Right lobe of liver (tissue), 6 donors: ENCODE results near the gene APOB. TPM values are rescaled to one million over a fixed set of nuclear protein-coding genes. Genes with fewer than 3 reads are reported as not detected.

Source experiments
- ATAC-seq, 4 donors: fragments of 200-7000 bp; cut with Tn5 transposase; one replicate each; pipeline ENCODE4 v1.9.1; 2020; ENCODE audit warnings: mild to moderate bottlenecking in 4 of 4, moderate library complexity in 4 of 4
- DNase-seq, 3 donors: peaks; one replicate each; pipeline ENCODE4 v3.0.0-alpha.2; 2020
- H3K27ac ChIP-seq, 3 donors: fragments of 200-600 bp; one replicate each; pipeline ENCODE4 v1.8.0; 2022
- H3K27me3 ChIP-seq, 2 donors: fragments of 200-600 bp; one replicate each; pipeline ENCODE4 v1.8.0; 2022
- H3K36me3 ChIP-seq, 4 donors: fragments of 200-600 bp; sonication (generic) in 1 of 4; one replicate each; pipeline versions ENCODE4 v1.5.1 to v1.8.0; 2017 to 2022; ENCODE audit warnings: control low read depth in 1 of 4
- H3K4me1 ChIP-seq, 4 donors: fragments of 200-600 bp; sonication (generic) in 1 of 4; one replicate each; pipeline versions ENCODE4 v1.5.1 to v1.8.0; 2017 to 2022; ENCODE audit warnings: control low read depth in 1 of 4
- H3K4me3 ChIP-seq, 3 donors: fragments of 200-600 bp; one replicate each; pipeline ENCODE4 v1.8.0; 2022
- H3K9me3 ChIP-seq, 4 donors: fragments of 200-600 bp; sonication (generic) in 1 of 4; one replicate each; pipeline versions ENCODE4 v1.5.1 to v1.8.0; 2017 to 2022; ENCODE audit warnings: control low read depth in 1 of 4
- CTCF ChIP-seq, 4 donors: fragments of 200-600 bp in 3 of 4; fragments of 450-650 bp in 1 of 4; IDR thresholded peaks; one replicate each; pipeline versions ENCODE4 v1.5.1 to v1.8.0; 2016 to 2022; ENCODE audit warnings: antibody characterized with exemption in 4 of 4, mild to moderate bottlenecking in 2 of 4
- POLR2A ChIP-seq: fragments of 450-650 bp; IDR thresholded peaks from one replicate; pipeline ENCODE4 v1.6.1; 2017; ENCODE audit warnings: antibody characterized with exemption, mild to moderate bottlenecking
- WGBS: methylation state at CpG from one replicate; pipeline ENCODE4 v1.1.6; 2018; ENCODE audit warnings: low coverage, low lambda C conversion rate; ENCODE audit not compliant: insufficient coverage; ENCODE audit errors: missing lambda C conversion rate; 5-methylcytosine and 5-hydroxymethylcytosine counted together
- intact Hi-C, 2 donors: fragments of 100-400 bp; cut with DNase I; formaldehyde crosslinking; loops; one replicate each; pipeline versions ENCODE4 v1.11.2 to v1.14.1; 2022
- total RNA-seq, 6 experiments: library from RNA; depleted of rRNA in 2 of 6; stranded (reverse); fragments of >200 nt in 2 of 6; fragmentation: NEBNext Ultra II Directional in 3 of 6; extraction: Animal tissue kit (Norgen Biotek cat#: 25700) in 3 of 6; gene quantifications; one replicate each; pipeline versions ENCODE4 v1.1.0 to v1.2.4, GENCODE V29; 2016 to 2023
- donor health status: DM: no; HTN: yes; CAD: no.
- donor health status: DM: no; HTN: no; CAD: no.
- donor health status: DM: no; HTN: no; CAD: no.
- donor health status: DM: no; HTN: yes; CAD: no.
- donor health status: DM: no; HTN: yes; CAD: no.

APOB gene
- total RNA-seq, 6 experiments from 2014 or later: 2,615 to 3,271 (median 2,774) TPM

- 72% methylated on average over 6 of the region's 6 CpGs for WGBS
- H3K36me3 ChIP-seq: peaks cover 0 to 90% (median 45%) of the 10 kb centered on the region in 4 donors
- ATAC-seq (peak in 3 of 4 donors; percentile 2 to 6 (median 3)), DNase-seq (no peak)
- H3K27me3 ChIP-seq: no peaks in the 10 kb centered on the region
- H3K4me1 ChIP-seq: no peaks in the 10 kb centered on the region
- no peak for TF ChIP-seq CTCF (IDR thresholded peaks at IDR 0.05)
- no peak for TF ChIP-seq POLR2A
- H3K27ac ChIP-seq: no peak overlapping the region
- H3K4me3 ChIP-seq: no peak overlapping the region
- intact Hi-C loops: no loop called here
- H3K9me3 ChIP-seq: no peaks in the 10 kb centered on the region
Observed at GRCh38 chr2:21006423-21007128, 37.3 kb downstream of the APOB start.

- no peak for TF ChIP-seq POLR2A
- TF ChIP-seq CTCF (IDR thresholded peaks at IDR 0.05): no peak
- Histone ChIP-seq H3K9me3 (no peaks in the 10 kb centered on the region), H3K36me3 (peaks cover 0 to 87% (median 41%) of the 10 kb centered on the region in 4 donors), H3K27ac (no peak overlapping the region), H3K27me3 (no peaks in the 10 kb centered on the region), H3K4me1 (no peaks in the 10 kb centered on the region), H3K4me3 (no peak overlapping the region)
- WGBS: 75% methylated on average over 7 of the region's 9 CpGs
- intact Hi-C loops: no loop called here
- ATAC-seq (peak; percentile 1 to 10 (median 4)), DNase-seq (no peak)
Observed at GRCh38 chr2:21005700-21006422, 38.0 kb downstream of the APOB start.

GRCh38 chr2:21005111-21005699 lies 38.7 kb downstream of the APOB start:
- Histone ChIP-seq H3K36me3 (peaks cover 0 to 83% (median 38%) of the 10 kb centered on the region in 4 donors), H3K9me3 (no peaks in the 10 kb centered on the region)

GRCh38 chr2:21004181-21004572 lies 39.7 kb downstream of the APOB start:
- Histone ChIP-seq H3K4me3 (no peak overlapping the region), H3K27ac (no peak overlapping the region), H3K36me3 (peaks cover 0 to 75% (median 31%) of the 10 kb centered on the region in 4 donors), H3K27me3 (no peaks in the 10 kb centered on the region), H3K4me1 (no peaks in the 10 kb centered on the region), H3K9me3 (no peaks in the 10 kb centered on the region)
- DNase-seq (no peak), ATAC-seq (no peak)
- WGBS: 80% methylated on average over 9 of the region's 10 CpGs
- TF ChIP-seq CTCF (IDR thresholded peaks at IDR 0.05) (no peak), POLR2A (no peak)
- intact Hi-C loops: no loop called here

More at GRCh38 chr2:21005111-21005699, 38.7 kb downstream of the APOB start:
- TF ChIP-seq CTCF (IDR thresholded peaks at IDR 0.05) (no peak), POLR2A (peak; percentile 23)
- ATAC-seq: peak in 3 of 4 donors; percentile 0 to 18 (median 5)
- 49% methylated on average over 6 of the region's 9 CpGs for WGBS
- no peak overlapping the region for H3K4me3 ChIP-seq
- H3K27me3 ChIP-seq: no peaks in the 10 kb centered on the region
- DNase-seq: no peak
- no peaks in the 10 kb centered on the region for H3K4me1 ChIP-seq
- no peak overlapping the region for H3K27ac ChIP-seq
- intact Hi-C loops: no loop called here
